ENCODE results near the gene KHDRBS2. TPM values are rescaled to one million over a fixed set of nuclear protein-coding genes. Genes with fewer than 3 reads are reported as not detected.

KHDRBS2 gene
- total and polyA plus RNA-seq, 2 of the 4 experiments (the other 2 are of a cell fraction) = not detected

DNA sequence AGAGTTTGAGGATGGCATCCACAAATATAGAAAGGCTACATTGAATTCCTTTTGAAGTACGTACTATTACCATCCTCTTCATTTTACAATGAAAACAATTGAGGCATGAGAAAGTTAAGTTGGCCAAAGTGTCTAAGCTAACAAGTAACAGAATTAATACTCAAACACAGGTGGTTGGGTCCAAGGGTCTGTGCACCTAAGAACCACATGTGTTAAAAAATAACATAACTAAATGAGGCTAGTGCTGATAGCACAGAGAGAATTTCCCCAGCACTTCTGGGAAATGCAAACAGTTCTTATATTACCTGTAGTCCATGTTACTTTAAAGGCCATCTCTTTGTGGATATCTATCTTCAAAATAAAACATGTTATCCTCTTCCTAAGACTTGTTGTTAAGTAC, 10.5 kb upstream of the KHDRBS2 start:
- H3K27me3 ChIP-seq (ENCODE audit: control insufficient read depth, insufficient read depth, low read length) = no peaks in the 10 kb centered on the region
- no peaks in the 10 kb centered on the region for H3K9me1 ChIP-seq (ENCODE audit: insufficient read depth, low read length)
- H3K4me2 ChIP-seq (ENCODE audit: low read depth, low read length) = no peak overlapping the region
- H3K36me3 ChIP-seq (ENCODE audit: control insufficient read depth, insufficient read depth, low read length) = no peaks in the 10 kb centered on the region
- DNase-seq = no peak
- TF ChIP-seq, protein P1, sequence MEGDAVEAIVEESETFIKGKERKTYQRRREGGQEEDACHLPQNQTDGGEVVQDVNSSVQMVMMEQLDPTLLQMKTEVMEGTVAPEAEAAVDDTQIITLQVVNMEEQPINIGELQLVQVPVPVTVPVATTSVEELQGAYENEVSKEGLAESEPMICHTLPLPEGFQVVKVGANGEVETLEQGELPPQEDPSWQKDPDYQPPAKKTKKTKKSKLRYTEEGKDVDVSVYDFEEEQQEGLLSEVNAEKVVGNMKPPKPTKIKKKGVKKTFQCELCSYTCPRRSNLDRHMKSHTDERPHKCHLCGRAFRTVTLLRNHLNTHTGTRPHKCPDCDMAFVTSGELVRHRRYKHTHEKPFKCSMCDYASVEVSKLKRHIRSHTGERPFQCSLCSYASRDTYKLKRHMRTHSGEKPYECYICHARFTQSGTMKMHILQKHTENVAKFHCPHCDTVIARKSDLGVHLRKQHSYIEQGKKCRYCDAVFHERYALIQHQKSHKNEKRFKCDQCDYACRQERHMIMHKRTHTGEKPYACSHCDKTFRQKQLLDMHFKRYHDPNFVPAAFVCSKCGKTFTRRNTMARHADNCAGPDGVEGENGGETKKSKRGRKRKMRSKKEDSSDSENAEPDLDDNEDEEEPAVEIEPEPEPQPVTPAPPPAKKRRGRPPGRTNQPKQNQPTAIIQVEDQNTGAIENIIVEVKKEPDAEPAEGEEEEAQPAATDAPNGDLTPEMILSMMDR (conservative IDR thresholded peaks at IDR 0.05; ENCODE audit: low read depth, low read length) = no peak
- TF ChIP-seq MXI1 (IDR thresholded peaks at IDR 0.05; ENCODE audit: borderline replicate concordance, low read depth, low read length) (no peak), RCOR1 (IDR thresholded peaks at IDR 0.05; ENCODE audit: insufficient replicate concordance, low read length) (no peak), BHLHE40 (IDR thresholded peaks at IDR 0.05; ENCODE audit: low read depth, low read length) (no peak), CHD1 (IDR thresholded peaks at IDR 0.05; ENCODE audit: low read depth, low read length) (no peak), NFE2L2 (IDR thresholded peaks at IDR 0.05; ENCODE audit: low read depth, low read length) (no peak), SMC3 (IDR thresholded peaks at IDR 0.05; ENCODE audit: low read depth, low read length) (no peak), CEBPB (IDR thresholded peaks at IDR 0.05; ENCODE audit: low read depth, low read length) (no peak)
- TF ChIP-seq, protein P2, sequence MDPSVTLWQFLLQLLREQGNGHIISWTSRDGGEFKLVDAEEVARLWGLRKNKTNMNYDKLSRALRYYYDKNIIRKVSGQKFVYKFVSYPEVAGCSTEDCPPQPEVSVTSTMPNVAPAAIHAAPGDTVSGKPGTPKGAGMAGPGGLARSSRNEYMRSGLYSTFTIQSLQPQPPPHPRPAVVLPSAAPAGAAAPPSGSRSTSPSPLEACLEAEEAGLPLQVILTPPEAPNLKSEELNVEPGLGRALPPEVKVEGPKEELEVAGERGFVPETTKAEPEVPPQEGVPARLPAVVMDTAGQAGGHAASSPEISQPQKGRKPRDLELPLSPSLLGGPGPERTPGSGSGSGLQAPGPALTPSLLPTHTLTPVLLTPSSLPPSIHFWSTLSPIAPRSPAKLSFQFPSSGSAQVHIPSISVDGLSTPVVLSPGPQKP (IDR thresholded peaks at IDR 0.05; ENCODE audit: borderline replicate concordance, low read depth, low read length) = no peak
- no peak overlapping the region for H3K4ac ChIP-seq (ENCODE audit: low read depth, low read length)
- H3K9me3 ChIP-seq (ENCODE audit: control insufficient read depth, insufficient read depth, low read length) = no peaks in the 10 kb centered on the region
- H3K27ac ChIP-seq (ENCODE audit: insufficient read depth, low read length) = no peak overlapping the region
- H3K18ac ChIP-seq (ENCODE audit: low read depth, low read length) = no peak overlapping the region
- CTCF ChIA-PET = no interaction called here
- H2BK20ac ChIP-seq (ENCODE audit: low read depth, low read length) = no peak overlapping the region
- no peaks in the 10 kb centered on the region for H4K20me1 ChIP-seq (ENCODE audit: insufficient read depth, low read length)
- dilution Hi-C loops (cut with HindIII; ENCODE audit: low sequenced_read_pairs, unreplicated experiment) (no loop called here), in situ Hi-C loops (cut with MboI; ENCODE audit: low sequenced_read_pairs) (no loop called here), intact Hi-C loops (cut with micrococcal nuclease) (no loop called here)
- H3K79me1 ChIP-seq (ENCODE audit: low read depth in 1 of 2, low read length in 2 of 2) = no peaks in the 10 kb centered on the region
- no peak overlapping the region for H2BK5ac ChIP-seq (ENCODE audit: low read depth, low read length, poor library complexity, severe bottlenecking)
- no peak overlapping the region for H3K9ac ChIP-seq (ENCODE audit: low read depth, low read length)
- no TSS peak for BruUV-seq (replicated peaks)
- H2AK5ac ChIP-seq (ENCODE audit: low read depth, low read length) = no peak overlapping the region
- no peak overlapping the region for H3K4me3 ChIP-seq (ENCODE audit: insufficient read depth, low read depth, low read length)
- H2AFZ ChIP-seq (replicated peaks; ENCODE audit: low read length, poor library complexity) = no peak overlapping the region
- H4K91ac ChIP-seq (ENCODE audit: insufficient read depth, low read depth, low read length) = no peak overlapping the region
- no peak overlapping the region for H3K14ac ChIP-seq (replicated peaks; ENCODE audit: low read depth, low read length)
- no peak overlapping the region for H4K5ac ChIP-seq (ENCODE audit: low read depth, low read length)
- H3K4me1 ChIP-seq (ENCODE audit: control insufficient read depth, insufficient read depth, low read length) = no peaks in the 10 kb centered on the region
- POLR2A ChIA-PET (ENCODE audit: unreplicated experiment) = no interaction called here
- H3K23ac ChIP-seq (ENCODE audit: low read depth, low read length) = no peak overlapping the region
- no peak overlapping the region for H2BK15ac ChIP-seq (ENCODE audit: low read depth, low read length)
- WGBS, 2 experiments (ENCODE audit: extremely low coverage in 2 of 2, insufficient read length in 1 of 2) = no CpG with 5 or more reads among the region's 1 CpG
- H2BK120ac ChIP-seq (ENCODE audit: low read depth, low read length) = no peak overlapping the region
- no peak for ATAC-seq (ENCODE audit: low read depth)
- no peak overlapping the region for H4K8ac ChIP-seq (ENCODE audit: low read depth in 2 of 2, low read length in 2 of 2)
- no peak overlapping the region for H2AK9ac ChIP-seq (replicated peaks; ENCODE audit: low read depth, low read length, poor library complexity)
- no peak overlapping the region for H3K56ac ChIP-seq (ENCODE audit: extremely low read depth, insufficient read depth, low read length)

All from IMR-90 (cell line).